GM18505 (cell line): Measurements from ENCODE around the gene TENT4B.
"Not testable (repeated sequence)": the region's sequence is repeated elsewhere in the genome, so short reads cannot be mapped to it uniquely, and the experiment has no call there.

Experiments used
- ATAC-seq: cut with Tn5 transposase; IDR thresholded peaks from one replicate; pipeline ENCODE4 v1.9.1; 2021; ENCODE audit not compliant: unreplicated experiment
- POLR2A ChIP-seq: IDR thresholded peaks from 4 replicates; pipeline ENCODE4 v1.6.1; 2011; ENCODE audit warnings: borderline replicate concordance; ENCODE audit not compliant: insufficient read depth, insufficient read length; ENCODE audit errors: extremely low read depth

The TENT4B gene

GRCh38 chr16:50166511-50167500 is 13.7 kb downstream of the TENT4B start:
- ATAC-seq = no peak

GRCh38 chr16:50167556-50167955 is 14.4 kb downstream of the TENT4B start:
- no peak for ATAC-seq
- no peak for TF ChIP-seq POLR2A

More at GRCh38 chr16:50166511-50167500, 13.7 kb downstream of the TENT4B start:
- no peak for TF ChIP-seq POLR2A

- ATAC-seq = no peak
- TF ChIP-seq POLR2A = no peak
Measured at GRCh38 chr16:50169555-50170096, 16.5 kb downstream of the TENT4B start.

GRCh38 chr16:50171773-50172172 is 18.7 kb downstream of the TENT4B start:
- not testable (repeated sequence) for ATAC-seq

DNA sequence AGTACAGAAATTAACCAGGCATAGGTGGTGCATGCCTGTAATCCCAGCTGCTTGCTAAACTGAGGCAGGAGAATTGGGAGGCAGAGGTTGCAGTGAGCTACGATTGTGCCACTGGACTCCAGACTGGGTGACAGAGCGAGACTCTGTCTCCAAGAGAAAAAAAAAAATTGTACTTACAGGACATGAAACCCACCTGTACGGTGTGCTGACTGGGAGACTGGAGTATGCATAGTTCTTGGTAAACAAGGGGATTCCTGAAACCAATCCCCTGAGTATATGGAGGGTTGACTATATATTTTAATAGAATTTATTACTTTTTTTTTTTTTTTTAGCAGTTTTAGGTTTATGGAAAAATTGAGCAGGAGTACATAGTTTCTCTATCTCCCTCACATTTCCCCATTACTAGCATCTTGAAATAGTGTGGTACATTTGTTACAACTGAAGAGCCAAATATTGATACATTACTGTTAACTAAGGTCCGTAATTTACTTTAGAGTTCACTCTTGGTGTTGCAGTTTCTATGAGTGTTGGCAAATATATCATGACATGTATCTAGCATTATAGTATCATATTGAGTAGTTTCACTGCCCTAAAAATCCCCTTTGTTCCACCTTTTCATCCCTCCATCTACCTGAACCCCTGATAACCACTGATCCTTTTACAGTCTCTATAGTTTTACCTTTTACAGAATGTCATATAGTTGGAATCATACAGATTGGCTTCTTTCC is 19.3 kb downstream of the TENT4B start:
- ATAC-seq = no peak
- TF ChIP-seq POLR2A = no peak

GRCh38 chr16:50173316-50173715 is 20.2 kb downstream of the TENT4B start:
- no peak for ATAC-seq
- TF ChIP-seq POLR2A = no peak

- no peak for TF ChIP-seq POLR2A
- ATAC-seq = no peak
Measured at GRCh38 chr16:50178491-50178941, 25.4 kb downstream of the TENT4B start.

GRCh38 chr16:50182441-50182840 is 29.3 kb downstream of the TENT4B start:
- ATAC-seq = no peak
- no peak for TF ChIP-seq POLR2A

DNA sequence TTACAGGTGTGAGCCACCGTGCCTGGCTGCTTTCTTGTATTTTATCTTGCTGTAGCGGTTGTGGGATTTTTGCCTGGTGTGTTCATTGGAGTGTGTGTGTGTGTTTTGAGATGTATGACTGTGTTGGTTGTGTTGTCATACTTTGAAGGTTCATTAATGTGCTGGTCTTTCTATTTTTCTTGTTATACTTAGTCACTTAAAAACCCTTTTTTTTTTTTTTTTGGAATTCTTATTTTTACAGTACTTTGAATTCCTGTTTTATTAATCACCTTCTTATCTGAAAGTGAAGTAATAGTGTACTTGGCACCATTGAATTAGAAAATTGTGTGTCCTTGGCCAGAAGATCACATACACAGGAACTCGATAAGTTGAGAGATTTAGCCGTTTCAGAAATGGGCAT is 30.2 kb downstream of the TENT4B start:
- no peak for TF ChIP-seq POLR2A
- no peak for ATAC-seq

DNA sequence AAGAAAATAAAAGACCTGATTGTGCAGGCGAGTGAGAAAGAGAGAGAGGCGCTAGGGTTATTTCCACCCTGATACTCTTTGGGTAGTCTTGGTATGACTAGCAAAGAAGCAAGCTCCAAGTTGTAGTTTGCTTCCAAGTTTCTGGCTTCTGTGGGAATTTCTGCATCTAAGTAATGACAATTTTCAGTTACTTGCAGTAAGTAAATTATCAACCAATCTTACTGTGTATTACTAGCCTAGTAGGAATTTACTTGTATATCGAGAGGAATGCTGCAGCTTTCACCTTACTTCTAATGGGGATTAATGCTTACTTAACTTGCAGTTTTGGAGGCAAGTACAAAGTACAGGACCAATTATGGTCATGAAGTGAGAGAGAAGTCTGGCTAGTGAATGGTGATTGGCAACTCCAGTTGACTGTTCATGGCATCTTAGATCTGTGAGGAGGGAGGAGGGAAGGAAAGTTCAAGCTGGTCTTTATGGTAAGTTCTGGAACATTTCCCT is 31.9 kb downstream of the TENT4B start:
- TF ChIP-seq POLR2A = no peak
- no peak for ATAC-seq

DNA sequence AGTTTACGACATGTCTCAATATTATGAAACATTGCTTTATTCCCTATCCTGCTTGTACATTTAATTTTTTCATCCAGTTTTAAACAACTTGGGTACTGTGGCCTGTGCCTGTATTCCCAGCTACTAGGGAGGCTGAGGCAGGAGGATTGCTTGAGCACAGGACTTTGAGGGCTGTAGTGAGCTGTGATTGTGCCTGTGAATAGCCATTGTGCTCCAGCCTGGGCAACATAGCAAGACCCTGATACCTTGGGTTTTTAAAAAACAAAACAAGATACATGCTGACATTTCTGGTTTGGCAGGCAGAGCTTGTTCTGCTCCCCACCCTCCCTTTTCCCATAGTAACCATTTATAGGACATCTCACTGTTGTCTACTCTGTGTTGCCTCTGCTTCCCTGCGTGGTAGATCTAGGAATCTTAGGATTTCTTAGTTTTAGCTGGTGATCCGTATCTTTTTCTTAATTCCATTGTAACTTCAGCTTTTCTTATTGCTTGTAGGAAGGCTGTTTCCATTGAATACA is 35.6 kb downstream of the TENT4B start:
- TF ChIP-seq POLR2A = no peak
- no peak for ATAC-seq

DNA sequence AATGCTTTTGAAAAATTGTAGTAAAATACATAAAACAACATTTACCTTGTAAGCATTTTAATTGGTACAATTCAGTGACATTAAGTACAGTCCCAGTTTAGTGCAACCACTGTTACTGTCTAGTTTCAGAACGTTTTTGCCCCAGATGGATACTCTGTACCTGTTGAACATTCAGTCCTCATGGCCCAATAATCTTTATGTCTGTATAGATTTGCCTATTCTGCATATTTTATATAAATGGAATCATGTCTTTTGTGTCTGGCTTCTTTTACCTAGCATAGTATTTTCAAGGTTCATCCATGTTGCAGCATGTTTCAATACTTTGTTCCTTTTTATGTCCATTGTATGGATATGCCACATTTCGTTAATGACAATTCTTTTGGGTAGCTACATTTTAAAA is 37.2 kb downstream of the TENT4B start:
- ATAC-seq = no peak
- no peak for TF ChIP-seq POLR2A

DNA sequence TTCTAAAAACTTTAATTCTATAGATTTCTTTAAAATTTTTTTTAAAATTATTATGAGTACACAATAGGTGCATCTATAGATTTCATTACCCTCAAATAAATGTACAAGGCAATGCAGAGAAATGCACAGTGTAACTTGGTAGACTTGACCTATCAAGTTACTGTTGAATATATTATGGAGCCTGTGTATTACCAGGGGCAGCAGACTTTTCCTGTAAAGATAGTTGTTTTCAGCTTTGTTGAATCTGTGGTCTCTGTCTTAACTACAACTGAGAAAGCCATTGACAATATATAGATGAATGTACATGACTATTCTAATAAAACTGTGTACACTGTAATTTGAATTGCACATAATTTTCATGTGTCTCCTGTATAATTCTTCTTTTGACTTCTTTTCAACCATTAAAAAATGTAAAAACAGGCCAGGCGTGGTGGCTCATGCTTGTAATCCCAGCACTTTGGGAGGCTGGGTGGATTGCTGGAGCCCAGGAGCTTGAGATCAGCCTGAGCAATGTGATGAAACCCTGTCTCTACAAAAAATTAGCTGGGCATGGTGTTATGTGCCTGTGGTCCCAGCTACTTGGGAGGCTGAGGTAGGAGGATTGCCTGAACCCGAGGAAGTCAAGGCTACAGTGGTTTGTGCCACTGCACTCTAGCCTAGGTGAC is 39.4 kb downstream of the TENT4B start:
- no peak for ATAC-seq
- TF ChIP-seq POLR2A = no peak

GRCh38 chr16:50193594-50193993 is 40.5 kb downstream of the TENT4B start:
- TF ChIP-seq POLR2A = no peak
- ATAC-seq = no peak
